NCI-H2227 (cell line): ENCODE data around the gene ZCRB1.

Source experiments
- DNase-seq: peaks from one replicate; lab custom pipeline; 2025; ENCODE audit not compliant: unreplicated experiment; lab: John Stamatoyannopoulos, UW

ZCRB1 gene

DNA sequence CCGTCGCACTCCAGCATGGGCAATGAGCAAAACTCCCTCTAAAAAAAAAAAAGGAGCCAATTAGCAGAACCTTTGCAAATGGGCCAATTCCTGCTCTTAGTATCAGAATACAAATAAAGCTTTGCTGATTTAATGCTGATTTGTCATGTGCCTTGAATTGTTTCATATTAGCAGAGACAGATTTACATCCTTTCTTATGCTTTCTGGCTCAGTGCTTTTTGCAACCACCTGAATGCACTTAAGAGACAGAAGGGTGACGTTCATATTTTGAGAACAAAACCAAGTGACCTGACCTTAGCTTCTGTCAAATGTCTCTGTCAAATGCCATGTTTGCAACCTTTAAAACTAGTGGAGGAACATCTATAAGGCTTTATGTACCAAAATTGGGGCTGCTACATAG lies 44.0 kb downstream of the ZCRB1 start:
- no peak for DNase-seq

DNA sequence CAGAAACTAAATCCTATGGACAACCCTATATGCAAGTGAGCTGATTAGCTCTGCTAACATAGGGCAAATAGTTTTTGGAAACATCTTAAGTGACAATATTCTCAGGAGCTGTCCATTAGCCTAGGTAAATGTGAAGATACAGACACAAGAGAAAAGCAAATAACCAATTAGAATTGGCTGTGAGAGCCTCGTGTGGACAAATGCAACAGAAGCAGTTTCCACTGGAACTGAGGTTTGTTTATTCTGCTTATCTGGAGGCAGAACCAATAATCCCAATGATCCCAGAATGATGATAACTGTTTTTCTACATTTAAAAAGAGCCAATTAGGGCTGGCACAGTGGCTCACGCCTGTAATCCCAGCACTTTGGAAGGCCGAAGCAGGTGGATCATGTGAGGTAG lies 44.6 kb downstream of the ZCRB1 start:
- no peak for DNase-seq

DNA sequence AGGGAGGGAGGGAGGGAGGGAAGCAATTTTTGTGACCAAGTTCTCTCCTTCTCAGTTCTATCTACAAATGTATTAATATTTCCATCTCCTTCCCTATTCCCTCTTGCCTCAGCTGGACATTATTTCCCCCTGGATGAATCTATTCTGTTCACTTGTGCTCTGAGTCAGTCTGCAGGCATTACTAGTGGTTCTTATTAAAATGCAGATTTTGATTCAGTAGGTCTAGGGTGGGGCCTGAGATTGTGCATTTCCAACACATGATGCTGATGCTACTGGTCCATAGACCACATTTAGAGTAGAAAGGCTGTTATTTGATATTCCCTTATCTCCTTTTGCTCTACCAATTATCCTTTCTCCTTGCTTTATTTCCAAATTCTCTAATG lies 47.8 kb downstream of the ZCRB1 start:
- no peak for DNase-seq

DNA sequence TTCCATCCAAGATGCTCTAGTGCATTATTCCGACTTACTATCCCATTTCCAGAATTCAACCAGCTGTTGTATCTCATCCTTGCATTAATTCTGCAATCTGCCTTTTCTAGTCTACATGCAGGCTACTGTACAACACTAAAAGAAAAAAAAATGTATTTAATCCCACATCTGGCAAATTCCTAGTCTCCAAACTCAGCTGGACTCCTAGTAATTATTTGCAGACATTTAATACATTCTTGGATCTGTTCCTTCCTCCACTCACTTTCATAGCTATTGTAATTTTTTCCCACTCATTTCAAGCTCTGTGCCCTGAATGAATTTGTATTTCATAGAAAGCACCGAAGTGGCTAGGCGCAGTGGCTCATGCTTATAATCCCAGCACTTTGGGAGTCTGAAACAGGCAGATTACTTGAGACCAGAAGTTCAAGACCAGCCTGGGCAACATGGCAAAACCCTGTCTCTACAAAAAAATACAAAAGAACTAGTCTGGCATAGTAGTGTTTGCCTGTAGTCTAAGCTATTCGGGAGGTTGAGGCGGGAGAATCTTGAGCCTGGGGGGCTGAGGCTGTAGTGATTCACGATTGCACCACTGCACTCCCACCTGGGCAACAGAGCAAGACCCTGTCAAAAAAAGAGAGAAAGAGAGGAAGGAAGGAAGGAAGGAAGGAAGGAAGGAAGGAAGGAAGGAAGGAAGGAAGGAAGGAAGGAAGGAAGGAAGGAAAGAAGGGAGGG lies 48.3 kb downstream of the ZCRB1 start:
- no peak for DNase-seq

DNA sequence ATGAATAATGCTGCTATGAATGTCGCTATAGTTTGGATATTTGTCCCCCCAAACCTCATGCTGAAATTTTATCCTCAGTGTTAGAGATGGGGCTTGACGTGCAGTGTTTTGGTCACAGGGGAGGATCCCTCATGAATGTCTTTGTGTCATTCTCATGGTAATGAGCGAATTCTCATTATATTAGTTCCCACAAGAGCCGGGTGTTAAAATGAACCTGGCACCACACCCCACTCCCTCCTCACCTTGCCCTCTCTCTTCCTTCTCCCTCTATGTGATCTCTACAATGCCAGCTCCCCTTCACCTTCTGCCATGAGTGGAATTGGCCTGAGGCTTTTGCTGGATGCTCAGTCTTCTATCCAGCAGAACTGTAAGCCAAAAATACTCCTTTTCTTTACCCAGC lies 50.4 kb downstream of the ZCRB1 start:
- no peak for DNase-seq

DNA sequence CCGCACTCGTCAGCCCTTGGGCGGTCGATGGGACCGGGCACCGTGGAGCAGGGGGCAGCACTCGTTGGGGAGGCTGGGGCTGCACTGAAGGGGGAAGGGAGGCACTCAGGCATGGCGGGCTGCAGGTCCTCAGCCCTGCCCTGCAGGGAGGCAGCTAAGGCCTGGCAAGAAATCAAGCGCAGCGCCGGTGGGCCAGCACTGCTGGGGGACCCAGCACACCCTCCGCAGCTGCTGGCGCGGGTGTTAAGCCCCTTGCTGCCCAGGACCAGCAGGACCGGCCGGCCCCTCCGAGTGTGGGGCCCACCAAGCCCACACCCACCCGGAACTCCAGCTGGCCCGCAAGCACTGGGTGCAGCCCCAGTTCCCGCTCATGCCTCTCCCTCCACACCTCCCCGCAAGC lies 52.2 kb downstream of the ZCRB1 start:
- DNase-seq, result no peak

DNA sequence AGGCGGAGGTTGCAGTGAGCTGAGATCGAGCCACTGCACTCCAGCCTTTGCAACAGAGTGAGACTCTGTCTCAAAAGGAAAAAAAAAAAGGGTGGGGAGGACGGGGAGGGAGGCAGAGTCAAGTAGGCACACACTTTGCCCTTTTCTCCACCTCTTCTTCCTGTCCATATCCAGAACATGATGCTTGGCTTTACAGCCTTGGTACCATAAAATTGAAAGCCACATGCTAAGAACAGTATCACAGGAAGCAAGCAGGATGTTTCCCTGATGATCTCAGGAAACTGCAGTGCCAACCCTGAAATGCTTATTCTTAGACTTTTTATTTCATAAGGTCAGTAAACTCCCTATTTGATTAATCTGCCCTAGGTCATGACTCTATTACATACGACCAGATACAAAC lies 55.3 kb downstream of the ZCRB1 start:
- no peak for DNase-seq

DNA sequence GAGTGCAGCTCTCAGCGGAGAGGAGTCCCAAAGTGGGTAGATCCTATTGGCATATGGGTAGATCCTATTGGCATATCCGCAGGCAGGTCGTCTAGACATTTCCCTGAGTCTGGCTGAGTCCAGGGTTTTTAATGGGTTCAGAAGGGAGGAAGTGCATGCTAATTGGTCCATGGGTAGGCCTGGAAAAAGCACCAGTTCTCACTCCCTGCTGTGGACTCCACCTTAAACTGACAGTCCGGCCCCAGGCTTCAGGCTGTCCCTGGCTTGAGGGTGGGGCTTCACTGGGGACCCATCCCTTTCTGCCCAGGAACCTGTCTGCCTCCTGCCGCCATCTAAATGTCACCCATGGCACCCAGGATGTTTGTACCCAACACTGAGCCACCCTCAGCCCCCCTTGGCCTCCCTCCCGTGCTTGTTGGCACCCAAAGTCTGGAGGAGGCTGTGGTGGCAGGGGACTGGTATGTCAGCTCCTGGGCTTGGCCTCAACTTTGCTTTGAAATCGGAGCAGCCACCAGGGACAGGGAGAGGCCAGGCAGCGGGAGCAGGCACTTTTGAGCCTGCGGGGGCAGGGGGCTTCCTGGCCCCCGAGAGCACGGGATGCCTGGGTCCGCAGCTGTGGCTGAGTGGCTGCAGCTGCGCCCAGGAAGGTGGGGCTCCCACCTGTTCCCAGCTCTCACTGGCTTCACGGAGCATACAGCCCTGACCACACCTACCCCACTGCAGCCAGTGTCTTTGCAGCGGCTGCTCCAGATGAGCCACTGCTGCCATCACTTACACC lies 58.3 kb downstream of the ZCRB1 start:
- no peak for DNase-seq

DNA sequence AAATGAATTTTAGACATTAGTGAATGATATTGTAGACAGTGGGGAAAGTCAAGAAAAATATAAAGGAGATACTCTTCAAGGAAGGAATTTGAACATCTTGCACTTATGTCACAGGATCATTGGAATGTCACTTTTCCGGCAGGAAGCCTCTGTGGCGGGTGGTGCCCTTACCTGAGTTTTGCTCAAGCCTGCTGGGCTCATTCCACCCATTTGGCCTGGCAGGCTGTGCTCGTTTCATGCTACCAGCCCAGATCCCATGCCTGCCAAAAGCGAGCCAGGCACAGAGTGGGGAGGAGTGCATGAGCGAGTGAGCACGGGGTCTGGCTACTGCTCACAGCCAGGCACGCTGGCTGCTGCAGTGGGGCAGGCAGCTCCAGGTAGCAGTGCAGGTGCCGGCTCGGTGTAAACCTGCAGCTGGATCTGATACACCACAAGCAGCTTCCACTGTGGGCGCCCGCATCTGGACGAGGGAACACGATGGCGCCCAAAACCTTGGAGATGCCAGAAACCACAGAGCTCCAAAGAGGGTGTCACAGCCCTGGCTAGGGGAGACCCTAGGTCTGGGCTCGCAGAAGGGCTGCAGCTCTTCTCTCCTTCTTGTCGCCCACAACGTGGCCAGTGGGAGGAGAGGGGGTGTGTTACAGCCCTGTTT lies 59.2 kb downstream of the ZCRB1 start:
- no peak for DNase-seq

DNA sequence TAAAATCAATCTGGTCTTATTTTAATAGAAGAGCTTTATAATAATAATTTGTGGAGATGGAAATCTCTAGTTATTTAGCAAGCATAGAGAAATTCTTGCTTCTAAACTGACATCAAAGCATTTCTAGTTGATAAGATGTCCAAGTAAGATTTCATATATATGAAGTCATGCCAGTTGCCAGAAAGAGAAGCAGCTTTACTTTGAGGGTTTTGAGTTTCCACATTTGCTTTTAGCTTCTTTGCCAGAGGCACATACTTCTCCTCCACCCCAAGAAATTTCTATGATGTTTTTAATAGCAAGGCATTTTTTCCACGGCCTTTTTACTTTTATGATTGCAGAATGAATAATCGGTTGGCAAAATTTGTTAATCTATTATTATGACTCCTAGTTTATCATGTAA lies 63.6 kb downstream of the ZCRB1 start:
- no peak for DNase-seq
